IMR-90 (cell line): ENCODE results near the gene IGF1R. TPM values are rescaled to one million over a fixed set of nuclear protein-coding genes. Genes with fewer than 3 reads are reported as not detected.

Experiments used
- ATAC-seq: fragments of 200-7000 bp; cut with Tn5 transposase; 2 replicates; pipeline ENCODE4 v1.9.1; 2020; ENCODE audit warnings: low read depth, mild to moderate bottlenecking, moderate library complexity
- BruUV-seq: library from RNA; stranded (reverse); fragments of 400-500 nt; replicated peaks from 2 replicates; lab custom pipeline; 2021; lab: Mats Ljungman, UMichigan
- CTCF ChIA-PET: fragments of 300-600 bp; formaldehyde crosslinking; extraction: SDS; loops from one replicate; lab custom pipeline; 2021; ENCODE audit warnings: antibody characterized with exemption; lab: Yijun Ruan, JAX
- POLR2A ChIA-PET: fragments of 300-600 bp; sonication (Branson Sonifier 250); formaldehyde crosslinking; loops from one replicate; lab custom pipeline; 2022; ENCODE audit warnings: antibody characterized with exemption; ENCODE audit not compliant: unreplicated experiment; lab: Charles Lee
- DNase-seq: peaks from one replicate; pipeline ENCODE4 v3.0.0; 2013
- H2AFZ ChIP-seq: replicated peaks from 2 replicates; pipeline ENCODE3; 2013; ENCODE audit warnings: low read length, mild to moderate bottlenecking; ENCODE audit not compliant: poor library complexity
- H2AK5ac ChIP-seq: 2 replicates; pipeline ENCODE4 v1.6.1; 2013; ENCODE audit warnings: low read depth, low read length, inconsistent platforms
- H2AK9ac ChIP-seq: replicated peaks from 2 replicates; pipeline ENCODE3; 2013; ENCODE audit warnings: mild to moderate bottlenecking, low read depth, low read length, moderate library complexity; ENCODE audit not compliant: poor library complexity
- H2BK120ac ChIP-seq: 2 replicates; pipeline ENCODE4 v1.6.1; 2013; ENCODE audit warnings: low read depth, low read length, inconsistent platforms
- H2BK15ac ChIP-seq: 3 replicates; pipeline ENCODE4 v1.6.1; 2013; ENCODE audit warnings: low read depth, low read length, inconsistent platforms
- H2BK20ac ChIP-seq: 2 replicates; pipeline ENCODE4 v1.6.1; 2013; ENCODE audit warnings: low read depth, mild to moderate bottlenecking, inconsistent platforms, low read length, moderate library complexity
- H2BK5ac ChIP-seq: 2 replicates; pipeline ENCODE4 v1.6.1; 2013; ENCODE audit warnings: mild to moderate bottlenecking, low read depth, low read length, inconsistent platforms; ENCODE audit not compliant: poor library complexity, severe bottlenecking
- H3K14ac ChIP-seq: replicated peaks from 2 replicates; pipeline ENCODE4 v1.6.1; 2013; ENCODE audit warnings: low read depth, low read length, inconsistent platforms
- H3K18ac ChIP-seq: 2 replicates; pipeline ENCODE4 v1.6.1; 2013; ENCODE audit warnings: low read depth, low read length, control low read depth
- H3K23ac ChIP-seq: 2 replicates; pipeline ENCODE4 v1.6.1; 2013; ENCODE audit warnings: low read depth, low read length, inconsistent platforms
- H3K27ac ChIP-seq: 2 replicates; pipeline ENCODE4 v1.5.1; 2013; ENCODE audit warnings: mild to moderate bottlenecking, control low read depth, low read length; ENCODE audit not compliant: insufficient read depth
- H3K27me3 ChIP-seq: 2 replicates; pipeline ENCODE4 v1.6.1; 2013; ENCODE audit warnings: low read length; ENCODE audit not compliant: control insufficient read depth, insufficient read depth
- H3K36me3 ChIP-seq: 2 replicates; pipeline ENCODE4 v1.6.1; 2013; ENCODE audit warnings: low read length, mixed read lengths; ENCODE audit not compliant: control insufficient read depth, insufficient read depth
- H3K4ac ChIP-seq: 2 replicates; pipeline ENCODE4 v1.6.1; 2013; ENCODE audit warnings: low read depth, low read length, inconsistent platforms
- H3K4me1 ChIP-seq: 2 replicates; pipeline ENCODE4 v1.6.1; 2013; ENCODE audit warnings: low read length, mixed read lengths; ENCODE audit not compliant: control insufficient read depth, insufficient read depth
- H3K4me2 ChIP-seq: 2 replicates; pipeline ENCODE4 v1.6.1; 2013; ENCODE audit warnings: low read depth, mild to moderate bottlenecking, control low read depth, low read length, moderate library complexity
- H3K4me3 ChIP-seq: 2 replicates; pipeline ENCODE4 v1.5.1; 2013; ENCODE audit warnings: low read depth, mild to moderate bottlenecking, control low read depth, low read length, moderate library complexity; ENCODE audit not compliant: insufficient read depth
- H3K56ac ChIP-seq: 2 replicates; pipeline ENCODE4 v1.6.1; 2013; ENCODE audit warnings: low read length, inconsistent platforms; ENCODE audit not compliant: insufficient read depth; ENCODE audit errors: extremely low read depth
- H3K79me1 ChIP-seq, 2 experiments: 2 replicates each; pipeline ENCODE4 v1.6.1; 2013; ENCODE audit warnings: low read length in 2 of 2, inconsistent platforms in 1 of 2, low read depth in 1 of 2
- H3K9ac ChIP-seq: 2 replicates; pipeline ENCODE4 v1.6.1; 2013; ENCODE audit warnings: low read depth, low read length, control low read depth
- H3K9me1 ChIP-seq: 2 replicates; pipeline ENCODE4 v1.6.1; 2013; ENCODE audit warnings: low read length, inconsistent platforms; ENCODE audit not compliant: insufficient read depth
- H3K9me3 ChIP-seq: 2 replicates; pipeline ENCODE4 v1.6.1; 2013; ENCODE audit warnings: low read length; ENCODE audit not compliant: control insufficient read depth, insufficient read depth
- H4K20me1 ChIP-seq: 2 replicates; pipeline ENCODE4 v1.6.1; 2013; ENCODE audit warnings: low read length, inconsistent platforms; ENCODE audit not compliant: insufficient read depth
- H4K5ac ChIP-seq: 2 replicates; pipeline ENCODE4 v1.6.1; 2013; ENCODE audit warnings: mild to moderate bottlenecking, low read depth, low read length, control low read depth
- H4K8ac ChIP-seq, 2 experiments: 2 replicates each; pipeline ENCODE4 v1.6.1; 2013; ENCODE audit warnings: low read depth in 2 of 2, low read length in 2 of 2, control low read depth in 1 of 2, inconsistent platforms in 1 of 2
- H4K91ac ChIP-seq: 2 replicates; pipeline ENCODE4 v1.6.1; 2013; ENCODE audit warnings: low read depth, low read length, inconsistent platforms; ENCODE audit not compliant: insufficient read depth
- CHD1 ChIP-seq: IDR thresholded peaks from 2 replicates; pipeline ENCODE4 v1.6.1; 2012; ENCODE audit warnings: low read depth, low read length, improper control_type of control experiment
- CTCF ChIP-seq: conservative IDR thresholded peaks from 2 replicates; pipeline ENCODE4 v1.5.1; 2012; ENCODE audit warnings: mild to moderate bottlenecking, low read depth, low read length, improper control_type of control experiment
- ELK1 ChIP-seq: fragments of 150-350 bp; IDR thresholded peaks from 2 replicates; pipeline ENCODE4 v1.6.1; 2016; ENCODE audit warnings: low read depth, mild to moderate bottlenecking, low read length, moderate library complexity, borderline replicate concordance
- MAFK ChIP-seq: IDR thresholded peaks from 2 replicates; pipeline ENCODE4 v1.6.1; 2012; ENCODE audit warnings: low read depth, low read length, improper control_type of control experiment
- MXI1 ChIP-seq: IDR thresholded peaks from 2 replicates; pipeline ENCODE4 v1.6.1; 2012; ENCODE audit warnings: low read depth, mild to moderate bottlenecking, low read length, moderate library complexity, borderline replicate concordance
- NFE2L2 ChIP-seq: fragments of 150-350 bp; IDR thresholded peaks from 2 replicates; pipeline ENCODE4 v1.6.1; 2016; ENCODE audit warnings: low read depth, mild to moderate bottlenecking, low read length
- POLR2A ChIP-seq: IDR thresholded peaks from 2 replicates; pipeline ENCODE4 v1.6.1; 2012; ENCODE audit warnings: mild to moderate bottlenecking, low read depth, low read length
- RAD21 ChIP-seq: IDR thresholded peaks from 2 replicates; pipeline ENCODE4 v1.6.1; 2012; ENCODE audit warnings: low read length, improper control_type of control experiment
- RCOR1 ChIP-seq: IDR thresholded peaks from 2 replicates; pipeline ENCODE4 v1.6.1; 2012; ENCODE audit warnings: mild to moderate bottlenecking, low read length, improper control_type of control experiment; ENCODE audit not compliant: insufficient replicate concordance
- RFX5 ChIP-seq: IDR thresholded peaks from 2 replicates; pipeline ENCODE4 v1.8.0; 2012; ENCODE audit warnings: low read depth, mild to moderate bottlenecking, low read length, moderate library complexity
- SMC3 ChIP-seq: fragments of 150-350 bp; IDR thresholded peaks from 2 replicates; pipeline ENCODE4 v1.6.1; 2016; ENCODE audit warnings: low read depth, mild to moderate bottlenecking, antibody characterized with exemption, low read length, moderate library complexity
- WGBS, 2 experiments: methylation state at CpG; one replicate each; pipeline versions ENCODE4 v1.1.5 to v1.1.7; 2013; ENCODE audit warnings: missing lambda C conversion rate in 2 of 2; ENCODE audit not compliant: insufficient read length in 1 of 2; ENCODE audit errors: extremely low coverage in 2 of 2; 5-methylcytosine and 5-hydroxymethylcytosine counted together
- dilution Hi-C: fragments of 300-500 bp; cut with HindIII; formaldehyde crosslinking; loops from one replicate; pipeline ENCODE4 v1.14.3; 2018; ENCODE audit warnings: low sequenced_read_pairs; ENCODE audit not compliant: unreplicated experiment
- in situ Hi-C: fragments of 300-500 bp; cut with MboI; formaldehyde crosslinking; loops from 3 replicates; pipeline ENCODE4 v1.14.3; 2019; ENCODE audit warnings: low sequenced_read_pairs, inconsistent platforms, mixed read lengths
- intact Hi-C: fragments of 100-400 bp; cut with micrococcal nuclease; formaldehyde crosslinking; loops from 2 replicates; pipeline ENCODE4 v1.10.0; 2022
- polyA plus RNA-seq, 3 experiments: library from polyadenylated mRNA; depleted of rRNA; stranded (reverse); fragments of >200 nt; gene quantifications; 2 replicates each; pipeline ENCODE4 v1.2.3, GENCODE V29; 2012; ENCODE audit warnings: low replicate concordance in 1 of 3
- total RNA-seq: library from RNA; depleted of rRNA; stranded (reverse); fragments of >200 nt; gene quantifications from 2 replicates; pipeline ENCODE4 v1.2.3, GENCODE V29; 2012

Gene IGF1R
- total and polyA plus RNA-seq, 2 of the 4 experiments (the other 2 are of a cell fraction) = 24.0 to 24.9 TPM

DNA sequence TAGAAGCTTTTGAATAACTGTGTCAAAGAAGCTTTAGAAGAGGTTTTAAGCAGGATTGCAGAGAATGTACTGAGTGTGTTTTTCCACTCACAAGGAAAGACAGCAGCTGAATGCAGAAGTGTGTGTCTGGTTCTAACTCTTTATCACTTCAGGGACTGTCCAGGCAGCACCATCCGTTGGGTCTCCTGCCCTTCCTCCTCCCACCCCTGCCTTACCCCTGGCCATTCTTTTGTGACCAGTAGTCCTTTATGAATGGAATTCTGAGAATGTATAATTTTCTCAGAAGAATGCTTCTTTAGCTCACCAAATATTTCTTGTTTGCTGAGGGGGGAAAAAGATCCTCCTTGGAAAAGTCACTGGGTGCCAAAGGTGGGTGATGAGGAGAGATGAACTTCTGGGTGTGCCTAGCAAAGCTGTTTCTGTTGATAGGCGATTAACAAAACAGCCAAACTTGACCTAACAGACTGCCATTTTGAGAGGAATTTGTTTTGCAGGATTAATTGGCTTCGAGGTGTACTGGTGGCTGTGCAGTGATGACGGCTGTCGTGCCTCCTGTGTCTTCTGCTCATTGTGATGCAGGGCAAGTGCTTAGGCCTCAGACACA lies 70.9 kb downstream of the IGF1R start:
- H2AK9ac ChIP-seq = no peak overlapping the region
- CTCF ChIA-PET = interaction anchor here (0.7 to 1.3 kb wide), 2 partner anchors 9 to 358 kb away, joined by 3 to 5 read pairs; no protein-coding TSS in a partner anchor

More for the DNA sequence above, 70.9 kb downstream of the IGF1R start:
- no peaks in the 10 kb centered on the region for H3K27me3 ChIP-seq
- H3K23ac ChIP-seq = peak overlapping the region; percentile 21
- H2BK5ac ChIP-seq = no peak overlapping the region
- dilution Hi-C loops (no loop called here), in situ Hi-C loops (no loop called here), intact Hi-C loops (loop anchor here (2.0 kb wide), 1 partner anchor 28 kb away; no protein-coding TSS in a partner anchor)
- peaks cover 51% of the 10 kb centered on the region for H3K4me1 ChIP-seq
- H2BK20ac ChIP-seq = peak overlapping the region; percentile 27; the same call in 1 of the 2 replicates
- no peak overlapping the region for H4K5ac ChIP-seq
- peak overlapping the region; percentile 18; the same call in 1 of the 2 replicates for H3K4me2 ChIP-seq
- H2AK5ac ChIP-seq = peak overlapping the region; percentile 41
- peak; percentile 72 for ATAC-seq
- BruUV-seq = no TSS peak
- no peak overlapping the region for H3K18ac ChIP-seq
- H3K9me1 ChIP-seq = peaks cover 64% of the 10 kb centered on the region
- DNase-seq = no peak
- no peak overlapping the region for H3K9ac ChIP-seq
- H3K14ac ChIP-seq = 0 out of 2 replicates have a peak overlapping the region, but pooled peaks have one; percentile 13
- peaks cover 25 to 94% of the 10 kb centered on the region in 2 experiments for H3K79me1 ChIP-seq
- H3K56ac ChIP-seq = no peak overlapping the region
- H3K4ac ChIP-seq = peak overlapping the region; percentile 51
- no peak overlapping the region for H3K27ac ChIP-seq
- peak overlapping the region in 1 of 2 experiments; percentile 4; a peak in 1 of 4 replicates for H4K8ac ChIP-seq
- H4K20me1 ChIP-seq = peaks cover 95% of the 10 kb centered on the region
- H2BK15ac ChIP-seq = no peak overlapping the region
- WGBS, 2 experiments = 80% methylated on average over 1 of the region's 5 CpGs; no CpG with 5 or more reads in 1 of the 2 experiments
- POLR2A ChIA-PET = no interaction called here
- H4K91ac ChIP-seq = 0 out of 2 replicates have a peak overlapping the region, but pooled peaks have one; percentile 13
- H2BK120ac ChIP-seq = peak overlapping the region; percentile 12; the same call in 1 of the 2 replicates
- no peak overlapping the region for H2AFZ ChIP-seq
- H3K4me3 ChIP-seq = no peak overlapping the region
- H3K36me3 ChIP-seq = no peaks in the 10 kb centered on the region
- TF ChIP-seq CTCF (no peak), RCOR1 (no peak), MXI1 (no peak), SMC3 (no peak), ELK1 (no peak), NFE2L2 (no peak), MAFK (no peak), RFX5 (no peak), CHD1 (no peak), POLR2A (no peak), RAD21 (no peak)
- no peaks in the 10 kb centered on the region for H3K9me3 ChIP-seq
